Measurements from ENCODE around the gene LRRC4C.

Gene LRRC4C

DNA sequence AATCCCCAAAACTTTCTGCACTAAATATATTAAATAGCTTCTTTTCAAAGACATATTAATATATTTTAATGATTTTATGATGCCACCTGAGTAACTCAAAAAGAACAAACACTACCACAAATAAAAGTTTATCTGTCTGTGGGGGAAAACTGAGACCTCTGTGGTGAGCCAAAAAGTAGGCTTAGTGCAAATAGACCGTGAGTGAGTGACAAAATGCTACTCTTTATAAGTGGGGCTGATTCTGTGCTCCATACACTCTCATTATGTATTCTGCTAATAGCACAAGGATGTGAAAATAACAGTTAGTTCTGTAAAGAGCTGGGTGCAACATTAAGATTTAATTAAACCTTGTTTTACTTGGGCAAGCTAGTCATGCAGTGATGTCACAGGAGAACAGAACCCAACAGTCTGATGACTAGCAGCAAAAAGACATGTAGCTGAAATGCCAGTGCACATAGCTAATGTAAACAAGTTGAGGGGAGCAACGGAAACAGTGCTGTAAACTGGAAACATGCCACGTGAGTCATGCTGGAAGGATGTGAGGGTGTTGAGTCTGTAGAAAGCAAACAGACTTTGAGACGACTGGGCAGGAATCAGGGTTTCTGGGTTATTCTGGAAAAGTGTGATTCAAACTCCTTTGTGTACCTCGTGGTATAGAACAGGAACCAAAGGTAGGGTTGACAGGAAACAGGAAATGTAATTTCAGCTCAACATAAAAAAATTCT is 1130.4 kb downstream of the LRRC4C start:
- no peak for DNase-seq

DNA sequence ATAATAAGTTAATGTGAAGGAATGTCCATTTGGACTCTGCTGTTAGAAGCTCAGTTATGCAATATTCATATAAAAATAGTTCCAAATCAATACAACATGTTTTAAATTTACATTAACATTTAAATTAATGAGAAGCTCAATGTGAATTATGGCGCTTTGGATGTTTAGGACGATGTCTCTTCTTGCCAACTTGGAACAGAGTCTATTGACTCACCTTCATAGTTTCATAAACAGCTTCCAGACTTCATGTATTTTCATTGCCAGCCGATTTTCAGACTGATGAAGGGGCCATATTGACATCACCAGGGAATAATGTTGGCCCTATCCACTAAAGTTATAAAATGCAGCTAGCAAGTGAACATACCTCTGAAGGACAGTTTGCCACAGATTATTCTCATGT is 1136.2 kb downstream of the LRRC4C start:
- DNase-seq: no peak

DNA sequence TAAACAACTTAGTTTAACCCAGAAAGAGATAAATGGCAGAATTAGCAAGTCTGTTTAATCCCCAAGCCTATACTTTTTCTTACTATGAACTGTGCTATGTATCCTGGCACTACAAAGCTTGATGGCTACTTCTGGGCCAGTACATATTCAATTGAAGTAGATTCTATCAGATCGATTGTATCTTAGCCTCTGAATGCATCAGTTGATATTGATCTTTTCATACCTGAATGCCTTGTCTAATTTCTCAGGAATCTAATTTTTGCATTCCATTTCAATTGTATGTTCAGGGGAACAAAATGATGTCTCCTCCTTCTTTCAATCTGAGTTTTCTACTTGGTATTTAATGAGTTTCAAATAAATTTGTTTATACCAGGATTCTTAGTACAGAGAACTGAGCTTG is 1137.9 kb downstream of the LRRC4C start:
- DNase-seq: no peak

DNA sequence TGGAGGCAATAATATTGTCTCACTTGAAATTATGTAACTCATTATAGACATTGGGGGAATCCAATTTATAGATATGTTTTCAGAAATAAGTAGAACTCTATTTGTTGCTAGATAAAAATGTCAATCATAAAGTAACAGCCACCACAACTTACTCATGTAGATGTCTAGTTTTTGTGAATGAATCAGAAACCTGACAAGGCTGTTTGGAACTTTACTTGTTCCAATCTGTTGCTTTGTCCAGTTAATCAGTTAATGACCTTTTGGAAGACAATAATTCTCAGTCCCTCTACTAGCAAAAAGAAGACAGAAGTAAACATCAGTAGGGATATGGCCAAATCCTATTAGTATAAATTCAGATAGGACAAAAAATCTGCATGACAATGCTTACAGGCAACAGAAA is 1143.3 kb downstream of the LRRC4C start:
- no peak for DNase-seq

DNA sequence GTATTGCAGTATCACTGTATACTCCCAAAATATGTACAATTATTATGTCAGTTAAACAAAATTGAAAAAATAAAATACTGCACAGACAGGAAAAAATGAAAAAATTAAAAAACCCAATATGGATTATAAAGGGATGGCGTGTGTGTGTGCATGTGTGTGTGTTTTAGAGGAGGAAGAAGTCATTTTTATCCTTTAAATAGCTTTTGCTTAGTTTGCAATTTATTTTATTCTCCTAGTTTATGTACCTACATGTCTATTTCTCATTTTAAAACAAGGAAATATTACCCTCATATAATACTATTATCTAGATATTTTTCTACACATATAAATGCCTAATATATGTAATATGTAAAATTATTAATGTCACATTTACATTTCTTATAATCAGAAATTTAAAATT is 1144.3 kb downstream of the LRRC4C start:
- DNase-seq: no peak

GRCh38 chr11:40314327-40314726 is 1145.1 kb downstream of the LRRC4C start:
- no peak for DNase-seq

GRCh38 chr11:40306938-40307548 is 1152.4 kb downstream of the LRRC4C start:
- no peak for DNase-seq

- no peak for DNase-seq
Measured at GRCh38 chr11:40302669-40303068, 1156.8 kb downstream of the LRRC4C start.

DNA sequence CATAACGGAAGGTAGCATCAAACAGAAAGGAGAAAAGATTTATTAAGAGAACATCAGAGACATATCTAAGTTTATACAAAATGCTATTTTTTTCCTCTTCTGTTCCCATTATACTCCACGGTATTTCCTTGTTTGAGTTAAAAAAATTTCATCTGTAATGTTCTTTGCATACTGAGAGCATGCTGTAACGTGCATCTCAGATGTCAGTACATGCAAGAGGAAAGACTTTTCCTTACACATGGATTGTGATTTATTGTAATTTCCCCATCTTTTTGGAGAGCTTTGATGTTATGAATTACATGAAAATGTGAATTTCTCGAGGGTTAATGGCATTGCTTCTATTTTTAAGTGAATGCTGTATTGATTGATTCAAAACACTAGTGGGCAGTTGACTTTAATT is 1164.0 kb downstream of the LRRC4C start:
- no peak for DNase-seq

DNA sequence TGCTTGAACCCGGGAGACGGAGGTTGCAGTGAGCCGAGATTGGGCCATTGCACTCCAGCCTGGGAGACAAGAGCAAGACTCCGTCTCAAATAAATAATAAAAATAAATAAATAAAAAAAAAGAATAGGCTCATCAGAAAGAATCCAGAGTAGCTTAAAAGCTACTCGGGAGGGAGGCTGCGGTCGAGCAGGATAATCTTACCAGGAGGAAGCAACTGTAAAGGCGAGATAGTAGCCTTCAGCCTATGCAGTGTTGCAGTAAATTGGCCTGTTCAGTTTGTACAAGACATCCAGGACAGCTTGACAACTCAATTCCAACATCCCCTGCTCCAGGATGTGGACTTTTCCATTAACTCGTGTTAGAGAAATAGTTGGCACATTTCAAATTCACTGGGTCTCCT is 1164.7 kb downstream of the LRRC4C start:
- no peak for DNase-seq

DNA sequence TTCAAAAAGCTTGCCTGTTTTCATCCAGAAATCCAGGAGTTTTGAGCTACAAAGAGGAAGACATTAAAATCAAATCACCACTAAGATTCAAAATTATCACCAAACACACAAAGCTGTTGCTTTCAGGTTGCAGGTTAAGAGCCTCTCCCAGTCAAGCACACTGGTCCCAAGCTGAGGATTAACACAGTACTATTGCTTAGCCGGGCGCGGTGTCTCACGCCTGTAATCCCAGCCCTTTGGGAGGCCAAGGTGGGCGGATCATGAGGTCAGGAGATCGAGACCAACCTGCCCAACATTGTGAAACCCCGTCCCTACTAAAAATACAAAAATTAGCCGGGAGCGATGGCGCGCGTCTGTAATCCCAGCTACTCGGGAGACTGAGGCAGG is 1165.1 kb downstream of the LRRC4C start:
- no peak for DNase-seq

DNA sequence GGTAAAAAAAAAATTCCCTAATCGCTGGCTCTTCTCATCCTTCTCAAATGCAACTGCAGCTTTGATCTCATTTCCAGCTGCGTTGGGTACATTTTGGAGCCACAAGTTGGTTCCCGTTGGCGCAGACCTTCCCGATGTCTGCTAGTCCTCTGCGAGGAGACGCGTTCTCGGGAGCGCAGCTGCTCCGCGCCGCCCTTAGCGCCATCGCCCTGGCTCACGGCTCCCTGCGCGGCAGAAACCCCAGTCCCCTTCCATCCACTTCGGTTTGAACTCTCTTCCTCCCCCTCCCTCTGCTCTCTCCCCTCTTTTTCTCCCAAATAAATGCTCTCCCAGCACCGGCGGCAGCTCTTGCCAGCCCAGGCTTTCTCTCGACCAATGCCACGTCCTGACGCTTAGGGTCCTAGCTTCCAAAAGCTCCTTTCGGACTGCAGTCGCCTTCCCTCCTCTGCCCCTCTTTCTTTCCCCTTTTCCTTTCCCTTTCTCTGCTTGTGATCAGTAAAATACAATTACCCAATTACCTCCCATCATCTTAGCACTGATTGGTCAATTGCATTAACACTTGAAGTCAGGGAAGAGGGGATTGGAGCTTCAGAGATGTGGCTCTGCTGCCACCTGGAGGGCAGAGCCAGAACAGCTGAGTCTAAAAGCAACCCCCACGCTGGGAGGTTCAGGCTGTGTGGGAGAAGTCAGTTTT is 1165.7 kb downstream of the LRRC4C start:
- peak; percentile 26 to 55 for DNase-seq

- DNase-seq: peak in 1 of 2 experiments; percentile 0
Measured at GRCh38 chr11:40292721-40293508, 1166.5 kb downstream of the LRRC4C start.

- no peak for DNase-seq
Measured at GRCh38 chr11:40291741-40292140, 1167.7 kb downstream of the LRRC4C start.

- DNase-seq: no peak
Measured at GRCh38 chr11:40291329-40291728, 1168.1 kb downstream of the LRRC4C start.

GRCh38 chr11:40290171-40290631 is 1169.3 kb downstream of the LRRC4C start:
- no peak for DNase-seq

GRCh38 chr11:40289370-40289769 is 1170.1 kb downstream of the LRRC4C start:
- DNase-seq: no peak

- DNase-seq: no peak
Measured at GRCh38 chr11:40287916-40288803, 1171.3 kb downstream of the LRRC4C start.

DNA sequence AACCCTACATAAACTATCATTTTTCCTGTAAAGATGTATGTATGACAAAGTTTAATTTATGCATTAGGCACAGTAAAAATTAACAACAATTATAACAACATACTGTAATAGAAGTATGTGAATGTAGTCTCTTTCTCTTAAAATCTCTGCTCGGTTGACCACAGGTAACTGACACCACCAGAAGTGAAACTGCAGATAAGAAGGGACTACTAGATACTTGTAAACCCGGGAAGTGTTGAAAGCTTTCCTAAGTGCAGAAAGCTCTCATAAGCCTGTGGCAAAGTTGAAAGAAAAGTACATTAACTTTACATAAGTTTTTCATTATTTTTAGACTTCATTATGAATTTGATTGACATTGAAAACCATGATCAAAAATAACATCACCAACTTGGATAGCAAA is 1173.3 kb downstream of the LRRC4C start:
- DNase-seq: no peak

GRCh38 chr11:40285558-40285957 is 1173.9 kb downstream of the LRRC4C start:
- no peak for DNase-seq

- no peak for DNase-seq
Measured at GRCh38 chr11:40281052-40281580, 1178.3 kb downstream of the LRRC4C start.
